ENCODE measurements around the gene NAV3.
A peak's percentile ranks its signal among the peaks of the same experiment; 100 is the strongest.

The NAV3 gene

GRCh38 chr12:78050790-78051189 is 220.1 kb downstream of the NAV3 start:
- no peak for TF ChIP-seq CTCF (IDR thresholded peaks at IDR 0.05; ENCODE audit: low read depth, low read length)
- DNase-seq (ENCODE audit: extremely low read depth, low read depth): no peak

GRCh38 chr12:78055545-78055944 is 224.9 kb downstream of the NAV3 start:
- DNase-seq (ENCODE audit: extremely low read depth, low read depth): no peak
- no peak for TF ChIP-seq CTCF (IDR thresholded peaks at IDR 0.05; ENCODE audit: low read depth, low read length)

- DNase-seq (ENCODE audit: extremely low read depth, low read depth): no peak
- no peak for TF ChIP-seq CTCF (IDR thresholded peaks at IDR 0.05; ENCODE audit: low read depth, low read length)
Observed at GRCh38 chr12:78057075-78057474, 226.4 kb downstream of the NAV3 start.

- TF ChIP-seq CTCF (IDR thresholded peaks at IDR 0.05; ENCODE audit: low read depth, low read length): no peak
- DNase-seq (ENCODE audit: extremely low read depth, low read depth): no peak
Observed at GRCh38 chr12:78060186-78060585, 229.5 kb downstream of the NAV3 start.

GRCh38 chr12:78062786-78063185 is 232.1 kb downstream of the NAV3 start:
- no peak for TF ChIP-seq CTCF (IDR thresholded peaks at IDR 0.05; ENCODE audit: low read depth, low read length)

GRCh38 chr12:78081590-78082314 is 251.1 kb downstream of the NAV3 start:
- no peak for TF ChIP-seq CTCF (IDR thresholded peaks at IDR 0.05; ENCODE audit: low read depth, low read length)
- DNase-seq (ENCODE audit: extremely low read depth, low read depth): no peak

More at GRCh38 chr12:78062786-78063185, 232.1 kb downstream of the NAV3 start:
- DNase-seq (ENCODE audit: extremely low read depth, low read depth): peak; percentile 30

- no peak for DNase-seq (ENCODE audit: extremely low read depth, low read depth)
- TF ChIP-seq CTCF (IDR thresholded peaks at IDR 0.05; ENCODE audit: low read depth, low read length): no peak
Observed at GRCh38 chr12:78085542-78086182, 255.0 kb downstream of the NAV3 start.
